Stimulated activated CD4-positive, alpha-beta T cell treated with anti-CD3 and anti-CD28 coated beads, TNF-alpha, amount 100 ng/mL, for 24 hours (primary cell): ENCODE measurements around the gene UQCC2.

Experiments
- DNase-seq, 3 experiments: peaks; one replicate each; pipeline ENCODE4 v3.0.0-alpha.2; 2020; ENCODE audit warnings: low read depth in 3 of 3

UQCC2 gene

DNA sequence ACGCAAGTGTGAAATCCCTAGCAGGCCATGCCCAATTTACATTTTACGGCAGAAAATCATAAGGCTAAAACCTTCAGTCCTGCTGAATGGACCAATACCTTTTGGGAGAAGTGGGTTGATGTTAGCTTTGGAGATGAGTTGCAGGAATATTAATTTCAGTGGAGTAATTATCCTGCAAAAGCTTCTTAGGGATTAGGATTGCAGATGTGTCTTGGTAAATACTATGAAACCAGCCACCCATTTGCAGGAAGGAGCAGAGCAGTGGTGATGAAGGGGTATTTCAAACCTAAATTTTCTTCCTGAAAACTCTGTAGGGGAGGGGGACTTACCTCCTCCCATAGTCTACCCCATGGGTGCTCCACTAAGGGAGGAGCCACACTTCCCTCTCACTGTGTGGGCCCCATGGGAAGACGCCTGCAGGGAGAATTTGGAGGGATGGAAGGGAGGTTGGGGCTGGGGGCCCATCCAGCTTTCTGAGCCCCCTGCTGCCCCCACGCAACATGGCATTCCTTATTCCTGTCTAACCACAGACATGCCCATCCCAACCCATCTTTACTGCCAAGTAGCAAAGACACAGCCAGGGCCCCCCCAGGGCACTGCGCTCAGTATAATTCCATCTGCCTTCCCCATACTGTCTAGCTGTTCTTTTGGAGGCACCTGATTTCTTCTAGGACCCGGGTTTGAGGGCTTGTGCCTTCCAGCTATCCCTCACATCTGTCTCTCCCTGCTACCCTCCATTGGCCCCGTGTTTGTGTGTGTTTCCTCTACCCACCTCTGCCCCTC lies 14.6 kb upstream of the UQCC2 start:
- DNase-seq: no peak

DNA sequence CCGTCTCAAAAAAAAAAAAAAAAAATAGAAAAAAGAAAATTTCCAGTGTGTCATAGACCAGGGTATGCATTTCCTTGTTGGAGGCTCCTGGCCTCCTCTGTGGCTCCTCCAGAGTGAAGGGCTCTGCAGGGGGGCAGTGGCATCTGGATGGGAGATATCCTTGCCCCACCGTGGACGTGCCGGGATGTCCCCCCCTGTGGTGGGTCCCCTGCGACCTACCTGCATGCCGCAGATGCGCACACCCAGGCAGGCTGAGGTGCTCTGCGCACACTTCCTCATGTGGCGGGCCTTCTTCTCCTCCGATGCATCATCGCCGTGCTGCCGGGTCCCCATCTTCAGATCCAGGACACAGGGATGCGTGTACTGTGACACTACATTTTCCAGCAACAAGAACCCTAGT lies 13.7 kb upstream of the UQCC2 start:
- no peak for DNase-seq

DNA sequence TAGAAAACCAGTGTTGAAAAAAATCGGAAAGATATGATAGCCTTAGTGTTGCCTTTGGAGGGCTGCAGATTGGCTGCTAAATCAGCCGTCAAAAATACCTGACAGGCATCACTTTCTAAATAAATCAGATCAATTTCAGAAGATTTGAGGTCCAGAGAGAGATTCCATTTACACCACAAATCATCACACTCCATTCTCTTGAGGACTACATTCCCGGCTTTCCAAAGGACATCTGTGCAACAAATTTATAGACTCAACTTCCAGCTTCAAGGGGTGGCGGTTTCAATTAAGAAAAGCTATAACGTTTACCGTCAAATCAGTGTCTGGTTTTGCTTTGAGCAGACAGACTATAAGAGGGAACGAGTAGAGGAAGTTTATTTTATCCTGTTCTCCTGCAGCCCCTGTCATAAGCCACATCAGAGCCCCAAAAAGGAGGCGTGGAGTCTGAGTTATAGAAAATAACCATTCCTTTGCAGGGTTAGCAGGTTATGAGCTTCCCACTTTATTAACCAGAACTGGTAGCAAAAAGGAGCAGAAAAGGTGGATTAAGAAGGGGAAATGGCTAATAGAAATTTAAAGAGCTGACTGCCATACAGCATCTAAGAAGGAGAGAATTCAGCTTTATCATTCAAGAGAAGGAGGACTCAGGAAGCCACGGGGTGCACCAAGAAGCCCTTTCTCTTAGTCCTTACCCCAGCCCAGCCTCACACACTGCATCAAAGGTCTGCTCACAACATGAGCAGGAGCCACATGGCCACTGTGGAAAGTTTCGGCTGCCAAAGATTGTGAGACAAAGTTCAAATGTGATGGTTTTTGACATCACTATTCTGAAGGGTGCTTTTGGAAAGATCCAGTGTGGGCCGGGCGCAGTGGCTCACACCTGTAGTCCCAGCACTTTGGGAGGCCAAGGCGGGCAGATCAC lies 12.9 kb upstream of the UQCC2 start:
- DNase-seq: no peak

DNA sequence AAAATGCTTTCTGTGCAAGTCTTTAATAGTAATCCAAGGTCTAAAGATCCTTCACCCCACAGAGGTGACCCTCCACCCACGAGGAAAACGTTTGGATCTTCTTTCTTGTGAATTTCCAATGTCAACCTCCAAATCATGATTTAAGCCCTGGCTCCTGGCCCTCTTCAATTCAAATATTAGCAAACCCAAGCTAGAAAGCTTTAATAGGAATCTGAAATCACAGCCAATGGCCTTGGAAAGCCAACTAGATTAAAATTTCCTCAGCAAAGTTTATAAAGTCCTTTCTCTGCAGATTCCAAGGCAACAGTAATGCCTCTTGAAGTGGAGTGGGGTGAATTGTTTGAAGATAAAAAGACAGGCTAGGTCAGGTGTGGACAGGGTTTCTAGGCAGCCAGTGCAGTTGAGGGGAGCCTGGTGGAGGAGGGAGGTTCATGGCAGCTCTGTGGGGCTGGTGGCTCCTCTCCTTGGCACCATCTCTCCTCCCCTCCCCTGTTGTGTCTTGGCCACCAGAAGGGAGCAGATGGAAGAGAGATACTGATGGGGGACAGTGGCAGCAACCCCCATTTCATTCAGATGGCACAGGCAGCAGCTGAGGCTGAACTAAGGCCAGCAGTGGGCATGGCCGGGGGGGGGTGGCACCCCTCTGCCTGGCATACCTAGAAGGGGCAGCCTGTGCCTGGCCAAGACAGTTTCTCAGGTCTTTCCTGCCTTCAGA lies 12.0 kb upstream of the UQCC2 start:
- no peak for DNase-seq

DNA sequence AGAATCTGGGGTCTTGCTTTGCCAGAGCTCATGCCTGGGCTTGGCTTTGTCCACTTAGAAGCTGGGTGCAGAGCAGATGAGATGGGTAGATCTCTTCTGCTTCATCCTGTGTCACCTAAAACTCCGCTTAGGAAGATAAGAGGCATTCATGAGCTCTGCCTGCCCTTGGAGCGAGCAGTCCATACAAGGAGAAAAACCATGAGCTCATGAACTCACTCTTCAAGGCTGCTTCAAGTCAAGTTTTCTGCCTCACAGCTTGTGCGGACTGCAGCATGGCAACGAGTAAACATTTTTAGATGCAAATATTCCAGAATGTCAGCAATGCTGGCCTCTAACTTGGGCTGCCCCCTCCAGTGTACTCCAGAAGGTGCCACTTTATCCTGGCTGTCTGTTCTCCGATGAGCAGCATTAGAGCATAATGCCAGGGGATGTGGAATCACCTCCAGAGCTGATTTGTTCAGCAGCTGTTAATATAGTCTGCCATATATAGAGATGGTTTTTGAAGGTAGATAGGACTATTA lies 10.7 kb upstream of the UQCC2 start:
- no peak for DNase-seq

DNA sequence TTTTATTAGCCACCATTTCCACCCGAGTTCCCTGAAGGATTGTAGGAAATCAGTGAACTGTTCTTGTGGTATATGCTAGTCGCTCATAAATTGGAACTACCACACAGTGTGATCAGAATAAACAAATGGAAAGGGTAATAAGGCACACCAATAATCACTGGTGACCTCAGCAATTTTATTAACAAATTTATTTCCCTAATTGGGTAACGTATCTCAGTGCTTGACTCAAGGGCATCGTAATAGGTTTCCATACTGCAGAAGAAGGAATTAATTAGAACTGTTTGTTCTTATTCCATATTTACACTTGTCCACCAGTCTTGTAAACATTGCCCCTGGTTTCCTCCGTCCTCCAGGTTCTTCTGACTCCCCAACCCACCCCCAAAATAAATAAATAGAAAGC lies 10.0 kb upstream of the UQCC2 start:
- DNase-seq: no peak

DNA sequence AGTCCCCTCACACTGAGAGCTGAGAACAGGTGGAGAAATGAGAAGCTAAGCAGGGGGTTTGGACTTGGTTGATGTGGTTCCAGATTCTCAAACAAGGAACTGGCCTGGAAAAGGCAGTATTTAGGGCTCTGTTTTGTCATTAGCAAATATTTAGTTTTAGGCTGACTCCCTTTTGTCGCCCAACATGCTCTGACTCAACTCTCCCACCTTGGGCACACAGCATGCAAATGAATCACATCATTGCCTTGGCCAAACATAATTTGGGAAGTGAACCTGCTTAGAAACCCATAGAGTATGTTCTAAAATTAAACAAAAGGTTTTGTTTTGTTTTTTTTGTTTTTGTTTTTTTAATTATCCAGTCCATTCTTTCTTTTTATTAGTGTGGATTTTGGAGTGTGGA lies 9.5 kb upstream of the UQCC2 start:
- DNase-seq: no peak

DNA sequence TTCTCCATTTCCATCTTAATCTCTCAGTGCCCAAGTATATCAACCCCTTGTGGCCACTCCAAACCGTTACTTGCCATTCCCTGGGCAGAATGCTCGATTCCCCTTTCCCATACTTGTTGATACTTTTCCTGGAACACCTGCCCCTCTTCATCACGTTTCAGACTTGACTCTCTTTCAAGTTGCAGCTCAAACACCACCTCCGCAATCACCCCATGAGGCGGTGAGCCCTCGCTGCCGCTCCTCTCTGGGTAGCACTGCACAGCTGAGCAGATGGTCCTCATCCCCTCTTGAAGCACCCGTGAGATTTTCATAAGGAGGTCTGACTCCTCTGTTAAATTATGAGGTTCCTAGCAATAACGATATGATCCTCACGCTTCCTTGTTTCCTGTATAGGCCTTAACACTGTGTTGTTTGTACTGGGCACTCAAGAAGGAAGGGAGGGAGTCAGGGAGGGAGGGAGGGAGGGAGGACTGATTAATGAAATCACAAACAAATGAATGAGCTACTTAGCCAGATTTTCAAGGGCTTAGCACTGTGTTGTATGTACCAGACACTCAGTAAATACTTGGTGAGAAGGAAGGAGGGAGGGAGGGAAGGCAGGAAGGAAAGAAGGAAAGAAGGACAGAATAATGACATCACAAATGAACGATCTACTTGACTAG lies 8.0 kb upstream of the UQCC2 start:
- DNase-seq: no peak

DNA sequence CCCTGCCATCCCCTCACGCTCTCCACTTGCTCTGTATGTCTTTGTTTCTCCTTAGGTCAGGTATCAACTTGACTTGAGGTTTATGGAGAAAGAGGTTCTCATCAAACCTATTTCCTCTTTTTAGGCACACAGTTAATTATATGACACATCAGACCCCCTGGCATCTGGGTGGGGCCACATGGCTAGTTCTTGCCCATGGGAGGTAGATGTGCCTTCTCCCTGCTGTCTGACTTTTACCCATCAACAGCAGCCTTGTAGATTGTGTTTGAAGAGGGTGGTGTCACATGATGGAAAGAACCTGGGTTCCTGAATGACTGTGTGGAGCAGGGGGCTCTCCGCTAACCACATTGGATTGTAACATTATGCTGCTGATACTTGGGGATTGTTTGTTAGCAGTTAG lies 7.2 kb upstream of the UQCC2 start:
- no peak for DNase-seq

DNA sequence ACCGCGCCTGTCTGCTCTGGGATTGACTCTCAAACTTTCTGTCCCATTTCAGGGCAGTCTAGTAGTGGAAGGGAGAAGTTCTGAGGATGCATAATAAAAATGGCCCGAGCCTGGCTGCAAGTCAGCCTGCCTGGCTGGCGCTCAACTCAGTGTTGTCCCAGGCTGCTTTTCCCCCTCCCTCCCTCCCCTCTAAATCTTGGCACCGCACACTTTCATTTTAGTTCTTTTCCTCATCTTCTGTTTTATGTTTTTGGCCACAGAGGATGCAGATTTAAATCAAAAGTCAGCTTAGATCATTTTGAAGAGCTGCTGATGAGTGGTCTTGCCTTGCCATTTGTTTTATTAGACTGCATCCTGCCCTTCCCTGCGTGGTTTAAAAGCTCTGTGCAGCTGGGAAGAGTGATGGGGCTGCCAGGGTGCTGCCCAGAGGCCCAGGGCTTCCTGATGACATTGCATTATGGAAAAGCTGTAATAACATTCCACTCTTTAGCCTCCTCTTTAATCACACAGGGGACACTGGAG lies 6.5 kb upstream of the UQCC2 start:
- no peak for DNase-seq

DNA sequence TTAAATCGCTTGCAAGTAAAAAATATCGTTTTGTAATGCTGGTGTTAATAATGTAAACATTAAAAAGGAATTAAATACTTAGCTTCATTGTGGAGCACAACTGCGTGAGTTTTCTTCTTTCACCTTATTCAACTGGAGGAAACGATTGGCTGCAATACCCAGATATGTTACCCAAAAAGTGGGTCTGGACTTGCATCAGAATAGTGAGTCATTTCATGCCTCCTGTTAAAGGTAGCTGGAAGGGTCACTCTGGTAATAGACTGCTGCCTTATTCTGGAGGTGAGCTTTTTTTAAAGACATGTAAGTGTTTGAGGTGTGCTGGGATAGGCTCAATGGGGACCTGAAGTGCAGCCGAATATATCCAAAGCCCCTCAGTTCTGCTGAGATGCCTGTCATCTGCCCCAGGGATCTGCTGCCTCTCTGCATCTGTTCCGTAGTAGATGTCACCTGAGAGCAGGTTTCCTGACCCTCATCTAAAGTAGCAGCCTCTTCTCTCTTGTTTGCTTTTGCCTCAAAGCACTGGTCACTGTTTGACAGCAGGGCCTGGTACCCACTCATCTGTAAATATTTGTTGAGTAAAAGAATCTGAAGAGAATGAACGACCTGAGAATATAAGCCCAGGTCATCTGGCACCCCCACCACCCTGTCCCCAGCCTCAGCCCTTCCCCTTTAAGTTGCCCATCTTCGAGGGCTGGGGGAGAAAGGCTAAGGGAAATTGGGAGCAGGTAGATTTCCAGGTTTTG lies 5.6 kb upstream of the UQCC2 start:
- no peak for DNase-seq

DNA sequence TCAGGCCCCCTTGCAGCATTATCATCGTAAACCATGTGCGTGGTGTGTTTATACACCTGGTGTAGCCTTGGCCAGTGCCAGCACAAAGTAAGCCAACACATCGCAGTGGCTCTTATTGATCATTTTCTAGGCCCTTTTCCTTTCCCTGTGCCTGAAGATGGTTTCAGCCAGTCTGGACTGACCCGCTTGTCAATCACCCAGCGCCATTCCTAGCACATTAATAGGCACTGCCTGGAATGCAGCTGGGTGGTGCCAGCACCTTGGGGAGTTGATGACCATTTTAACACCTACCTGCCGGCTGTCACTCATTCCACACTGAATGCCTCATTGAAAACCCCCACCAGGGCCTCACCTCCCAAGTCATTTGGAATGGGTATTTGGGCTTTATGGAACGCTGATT lies 4.9 kb upstream of the UQCC2 start:
- DNase-seq: no peak

DNA sequence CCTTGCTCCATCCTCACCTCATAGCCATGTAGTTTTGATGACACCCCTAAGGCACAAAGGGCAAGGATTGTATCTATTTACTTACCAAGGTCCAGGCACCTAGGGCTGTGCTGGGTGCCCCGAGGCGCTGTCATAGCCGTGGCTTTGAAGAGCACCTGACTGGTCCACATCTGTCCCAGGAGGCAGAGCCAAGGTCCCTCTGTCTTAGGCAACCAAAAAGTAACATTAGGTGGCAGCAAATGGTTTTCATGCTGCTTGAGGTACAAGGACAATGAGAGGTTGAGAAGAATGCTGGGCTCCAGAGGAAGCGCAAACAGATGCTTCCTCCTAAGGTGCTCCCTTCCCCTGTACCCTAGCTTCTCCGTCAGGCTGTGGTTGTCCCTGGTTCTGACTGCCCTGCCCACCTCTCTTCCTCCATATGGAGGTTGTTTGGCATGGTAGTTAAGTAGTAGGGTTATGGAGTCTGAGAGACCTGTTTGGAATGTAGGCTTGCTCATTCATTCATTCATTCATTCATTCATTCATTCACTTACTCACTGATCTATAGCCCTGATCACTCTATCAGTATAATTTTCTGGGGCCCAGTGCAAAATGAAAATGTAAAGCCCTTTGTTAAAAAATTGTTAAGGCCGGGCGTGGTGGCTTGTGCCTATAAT lies 3.0 kb upstream of the UQCC2 start:
- DNase-seq: no peak

DNA sequence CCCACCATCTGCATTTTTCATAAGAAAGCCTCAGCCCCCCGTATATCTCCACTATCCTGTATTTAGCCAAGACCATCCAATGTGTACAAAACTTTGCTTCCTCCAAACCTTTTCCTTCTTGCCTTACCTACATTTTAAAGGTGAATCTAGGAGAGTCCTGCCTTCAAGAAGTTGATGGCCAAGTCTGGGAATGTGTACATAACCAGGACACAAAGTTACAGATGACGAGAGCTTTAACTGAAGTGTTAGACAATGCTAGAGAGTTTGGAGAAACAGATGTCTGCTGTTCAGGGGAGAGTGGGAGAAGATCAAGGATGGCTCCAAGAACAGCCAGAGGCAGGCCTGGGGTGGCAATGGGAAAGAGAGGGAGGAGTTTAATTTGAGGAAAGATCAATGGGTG lies 2.3 kb upstream of the UQCC2 start:
- no peak for DNase-seq

DNA sequence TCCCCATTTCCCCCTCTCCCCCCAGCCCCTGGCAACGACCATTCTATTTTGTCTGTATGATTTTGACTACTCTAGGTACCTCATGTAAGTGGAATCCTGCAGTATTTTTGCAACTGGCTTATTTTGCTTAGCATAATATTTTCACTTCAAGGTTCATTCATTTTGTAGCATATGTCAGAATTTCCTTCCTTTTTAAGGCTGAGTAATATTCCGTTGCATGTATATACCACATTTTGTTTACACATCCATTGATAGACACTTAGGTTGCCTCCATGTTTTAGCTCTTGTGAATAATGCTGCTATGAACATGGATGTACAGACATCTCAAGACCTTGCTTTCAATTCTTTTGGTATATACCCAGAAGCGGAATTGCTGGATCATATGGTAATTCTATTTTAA lies 1.4 kb upstream of the UQCC2 start:
- no peak for DNase-seq

DNA sequence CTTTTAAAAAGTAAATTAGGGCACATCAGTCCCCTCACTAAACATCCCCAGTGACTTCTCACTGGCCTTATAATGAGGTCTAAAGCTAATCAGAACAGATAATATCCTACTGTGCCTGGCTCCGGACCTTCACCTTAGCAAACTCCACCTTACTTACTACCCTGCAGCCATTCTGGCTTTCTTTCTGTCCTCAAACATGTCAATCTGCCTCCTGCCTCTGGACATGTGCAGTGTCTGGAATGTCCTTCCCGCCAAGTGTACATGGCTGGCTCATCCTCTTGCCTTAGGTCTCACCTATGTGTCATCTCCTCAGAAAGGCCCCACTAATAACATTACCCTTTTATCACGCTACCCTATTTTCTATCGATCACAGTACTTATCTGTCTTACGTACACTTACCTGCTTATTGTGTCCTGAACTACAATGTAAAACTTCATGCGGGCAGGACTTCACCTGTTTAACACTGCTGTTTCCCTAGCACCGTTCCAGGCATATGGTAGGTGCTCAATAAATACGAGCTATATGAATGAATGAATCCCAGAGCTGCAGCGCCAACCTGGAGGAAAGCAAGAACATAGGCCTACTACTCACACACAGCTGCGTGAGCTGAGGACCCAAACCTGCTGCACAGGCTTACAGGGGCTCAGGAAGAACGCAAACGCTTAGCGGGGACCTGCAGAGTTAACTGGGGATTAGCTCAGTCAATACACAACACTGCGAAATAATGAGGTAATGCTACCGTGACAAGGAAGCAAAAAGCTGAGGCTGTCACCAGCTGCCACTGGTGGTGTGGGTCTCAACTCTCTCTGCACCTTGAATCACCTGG lies 991 bp downstream of the UQCC2 start:
- no peak for DNase-seq

DNA sequence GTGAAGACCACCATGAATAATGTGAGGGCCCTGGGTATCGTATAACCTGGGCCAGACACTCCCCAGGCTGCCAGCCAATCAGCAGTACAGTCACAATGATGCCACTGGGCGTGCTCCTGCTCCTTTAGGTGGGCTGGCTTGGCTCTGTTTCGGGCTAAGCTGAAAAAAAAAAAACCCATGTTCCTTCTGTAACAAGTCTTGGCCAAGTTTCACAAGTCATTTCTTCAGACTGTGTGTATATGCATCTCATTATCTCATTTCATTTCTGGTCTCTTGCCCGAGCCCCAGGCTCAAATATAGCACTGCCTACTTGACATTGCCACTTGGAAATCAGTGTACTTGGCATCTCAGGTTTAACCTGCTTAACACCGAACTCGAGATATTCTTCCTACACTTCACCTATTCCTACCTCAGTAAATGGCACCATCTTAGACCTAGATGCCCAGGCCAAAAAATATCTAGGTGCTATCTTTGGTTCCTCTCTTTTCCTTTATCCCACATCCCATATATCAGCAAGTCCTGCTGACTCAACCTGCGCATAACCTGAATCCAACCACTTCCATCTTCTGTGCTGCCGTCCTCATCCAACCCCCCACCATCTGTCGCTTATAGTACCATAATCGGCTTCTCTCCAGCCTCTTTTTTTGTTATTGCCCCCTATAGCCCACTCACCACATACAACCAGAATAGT lies 1.8 kb downstream of the UQCC2 start:
- DNase-seq: no peak

DNA sequence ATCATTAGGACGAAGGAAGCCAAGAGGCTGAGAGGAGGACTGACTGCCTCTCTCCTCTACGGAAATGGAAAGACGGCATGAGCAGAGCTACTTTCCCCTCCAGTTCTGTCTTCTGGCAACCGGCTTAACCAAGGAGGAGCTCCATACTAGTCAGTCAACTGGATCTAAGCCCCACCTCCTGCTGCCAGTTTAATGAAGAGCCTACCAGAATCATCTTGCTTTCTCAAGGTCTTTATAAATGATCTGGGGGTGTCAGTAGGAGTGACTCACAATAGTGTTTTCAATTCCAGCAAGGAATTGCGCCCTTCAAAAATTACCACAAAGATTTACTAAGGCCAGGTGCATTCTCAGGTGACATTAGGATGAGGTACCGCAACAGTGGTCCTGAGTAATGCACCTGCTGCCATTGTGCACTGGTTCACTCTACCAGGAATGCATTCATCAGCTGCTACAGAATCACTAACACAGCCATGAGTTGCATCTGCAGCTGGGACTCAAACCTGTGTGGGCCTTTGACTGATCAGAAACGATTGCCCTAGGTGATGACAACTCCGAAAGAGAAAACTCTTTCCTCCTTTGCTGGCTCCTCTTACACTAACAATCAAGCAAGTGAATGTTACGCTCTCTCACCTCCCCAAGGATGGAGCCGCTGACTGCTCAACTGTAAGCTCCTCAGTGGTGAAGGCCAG lies 2.8 kb downstream of the UQCC2 start:
- no peak for DNase-seq
